ENCODE data around the gene CASP3.
"Not testable (repeated sequence)": the region's sequence is repeated elsewhere in the genome, so short reads cannot be mapped to it uniquely, and the experiment has no call there.

The CASP3 gene

GRCh38 chr4:184628103-184628502, 21.1 kb downstream of the CASP3 start:
- no peak for DNase-seq

- DNase-seq, result not testable (repeated sequence)
Measured at GRCh38 chr4:184625783-184626596, 23.3 kb downstream of the CASP3 start.

- DNase-seq, result no peak
Measured at GRCh38 chr4:184624972-184625554, 24.2 kb downstream of the CASP3 start.

DNA sequence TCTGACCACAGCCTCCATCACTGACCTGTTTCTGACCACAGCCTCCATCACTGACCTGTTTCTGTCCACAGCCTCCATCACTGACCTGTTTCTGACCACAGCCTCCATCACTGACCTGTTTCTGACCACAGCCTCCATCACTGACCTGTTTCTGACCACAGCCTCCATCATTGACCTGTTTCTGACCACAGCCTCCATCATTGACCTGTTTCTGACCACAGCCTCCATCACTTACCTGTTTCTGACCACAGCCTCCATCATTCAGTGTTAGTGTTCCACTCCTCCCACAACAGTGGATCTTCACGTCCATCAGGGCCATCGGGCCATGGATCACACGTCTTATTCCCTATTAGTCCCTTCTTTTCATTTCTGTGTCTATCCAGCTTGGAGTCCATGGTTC, 24.7 kb downstream of the CASP3 start:
- not testable (repeated sequence) for DNase-seq

DNA sequence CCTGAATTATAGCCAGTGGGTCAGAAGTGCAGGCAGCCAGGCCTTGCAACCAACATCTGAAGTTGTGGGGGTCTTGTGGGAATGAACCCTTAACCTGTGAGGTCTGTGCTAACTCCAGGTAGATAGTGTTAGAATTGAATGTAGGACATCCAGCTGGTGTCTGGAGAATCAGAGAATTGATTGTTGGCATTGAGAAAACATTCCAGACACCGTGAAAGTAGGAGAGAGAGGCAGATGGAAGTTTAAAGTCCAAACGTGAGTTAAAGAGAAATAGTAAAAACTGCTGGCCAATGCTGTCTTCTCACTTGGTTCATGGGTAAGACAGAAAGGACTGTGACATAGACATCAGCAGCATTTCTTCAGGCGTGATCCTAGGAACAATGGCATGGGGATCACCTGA, 27.7 kb downstream of the CASP3 start:
- DNase-seq, result no peak

GRCh38 chr4:184620212-184620867, 28.9 kb downstream of the CASP3 start:
- no peak for DNase-seq

DNA sequence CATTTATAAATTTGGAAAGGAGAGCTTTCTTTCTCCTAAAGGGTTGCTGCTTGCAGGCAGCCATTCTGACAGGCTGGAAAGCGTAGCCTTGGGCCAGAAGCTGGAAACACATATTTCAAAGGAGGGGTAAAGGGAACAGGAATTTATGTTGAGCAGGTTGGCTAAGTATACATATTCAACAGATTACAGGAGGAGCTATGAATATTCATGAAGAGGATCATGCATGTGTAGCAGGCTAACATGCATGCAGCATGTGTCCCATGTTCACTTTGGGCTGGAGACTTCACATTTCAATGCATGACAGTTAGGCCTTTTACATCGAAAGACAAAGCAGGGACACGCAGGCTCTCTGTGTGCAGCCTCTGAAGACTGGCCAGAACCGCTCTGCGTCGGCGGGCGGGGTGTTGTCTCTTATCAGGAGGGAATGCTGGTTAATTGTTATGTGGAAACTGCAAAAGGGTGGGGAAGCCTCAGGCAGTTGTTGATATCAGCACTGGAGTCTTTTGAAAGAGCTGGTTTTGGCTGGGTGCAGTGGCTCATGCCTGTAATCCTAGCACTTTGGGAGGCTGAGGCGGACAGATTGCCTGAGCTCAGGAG, 31.5 kb downstream of the CASP3 start:
- DNase-seq, result no peak

DNA sequence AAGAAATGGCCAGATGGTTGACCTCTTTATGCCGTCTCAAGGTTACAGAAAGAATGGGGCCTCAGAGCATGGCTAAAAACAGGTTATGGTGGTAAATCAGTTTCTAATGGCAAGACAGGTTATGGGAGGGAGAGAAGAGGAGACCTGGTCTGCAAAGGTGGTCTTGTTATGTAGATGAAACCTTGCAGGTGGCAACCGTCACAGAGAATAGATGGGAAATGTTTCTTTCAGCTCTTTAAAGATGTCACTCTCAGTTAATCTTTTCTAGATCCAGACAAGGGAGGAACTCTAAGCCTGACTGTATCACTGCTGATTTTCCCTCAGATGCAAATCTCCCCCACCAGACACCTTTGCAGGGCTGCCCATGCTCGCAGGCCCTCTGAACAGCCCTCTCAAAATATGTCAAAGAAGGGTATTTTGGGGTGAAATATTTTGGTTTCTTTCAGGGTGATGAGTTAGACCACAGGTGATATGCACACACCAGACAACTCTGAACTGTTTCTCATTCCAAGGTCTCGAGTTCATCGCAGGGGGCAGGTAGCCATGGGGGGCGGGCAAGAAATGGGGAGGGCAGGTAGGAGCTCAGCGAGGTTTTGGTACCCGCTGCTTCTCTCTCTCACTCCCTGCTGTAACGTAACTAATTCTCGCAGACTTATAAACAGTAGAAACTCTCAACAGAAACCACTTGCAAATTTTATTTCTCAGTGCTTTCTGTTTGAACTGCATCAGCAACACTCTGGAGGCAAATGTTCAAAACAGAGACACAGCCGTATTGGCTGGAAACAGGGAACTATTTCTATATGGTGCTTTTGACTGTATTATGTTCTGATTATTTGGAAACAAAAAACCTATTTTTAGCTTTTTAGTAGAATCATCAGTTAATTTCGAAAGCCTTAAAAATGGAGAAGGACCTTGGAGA, 32.4 kb downstream of the CASP3 start:
- peak in 1 of 2 experiments; percentile 6 for DNase-seq

DNA sequence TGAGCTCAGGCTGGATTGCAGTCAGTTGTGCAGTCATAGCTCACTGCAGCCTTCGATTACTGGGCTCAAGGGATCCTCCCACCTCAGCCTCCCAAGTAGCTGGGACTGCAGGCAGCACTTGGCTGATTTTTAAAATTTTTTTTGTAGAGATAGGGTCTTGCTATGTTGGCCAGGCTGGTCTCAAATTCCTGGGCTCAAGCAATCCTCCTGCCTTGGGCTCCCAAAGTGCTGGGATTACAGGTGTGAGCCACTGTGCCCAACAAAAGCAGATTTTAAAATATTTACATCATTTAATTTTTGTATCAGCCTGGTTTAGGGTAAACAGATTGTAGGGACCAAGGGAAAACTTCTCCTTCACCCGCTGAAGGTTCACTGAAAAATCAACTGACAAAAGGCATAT, 33.1 kb downstream of the CASP3 start:
- DNase-seq, result not testable (repeated sequence)

DNA sequence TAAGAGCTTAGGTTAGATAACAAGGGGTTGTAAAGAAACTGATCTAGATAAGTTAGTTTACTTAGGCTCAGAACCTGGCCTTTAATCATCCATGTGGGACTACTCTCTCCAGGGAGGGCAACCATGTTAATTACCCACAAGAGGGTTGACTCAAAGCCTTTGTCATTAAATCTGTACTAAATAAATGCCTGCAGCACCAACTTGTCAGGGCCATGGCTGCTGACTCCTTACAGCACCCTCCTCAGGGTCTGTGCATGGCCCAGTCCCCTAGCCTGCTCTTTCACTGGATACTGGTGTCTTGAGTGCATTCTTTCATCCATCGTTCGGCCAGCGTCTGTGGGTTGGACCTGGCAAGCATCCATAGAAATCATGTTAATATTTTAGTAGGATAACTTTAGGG, 34.7 kb downstream of the CASP3 start:
- DNase-seq, result no peak

DNA sequence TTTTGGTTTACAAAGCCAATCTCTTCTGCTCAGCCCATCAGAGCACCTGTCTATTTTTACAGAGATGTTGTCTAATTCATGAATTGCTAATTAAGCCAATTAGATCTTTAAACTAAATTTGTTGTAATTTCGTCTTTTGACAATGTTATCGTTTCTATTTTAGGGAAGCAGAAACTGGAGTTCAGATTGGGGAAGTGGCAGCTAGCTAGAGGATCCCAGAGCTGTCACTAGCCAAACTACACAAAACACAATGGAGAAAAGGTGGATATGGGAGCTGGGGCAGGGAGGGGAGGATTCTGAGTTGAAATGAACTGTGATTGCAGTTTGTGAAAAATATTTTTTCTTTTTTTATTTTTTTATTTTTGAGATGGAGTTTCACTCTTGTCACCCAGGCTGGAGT, 35.8 kb downstream of the CASP3 start:
- DNase-seq, result peak in 1 of 2 experiments; percentile 3

GRCh38 chr4:184612074-184612473, 37.2 kb downstream of the CASP3 start:
- no peak for DNase-seq

- DNase-seq, result not testable (repeated sequence)
Measured at GRCh38 chr4:184607429-184607828, 41.8 kb downstream of the CASP3 start.

- not testable (repeated sequence) for DNase-seq
Measured at GRCh38 chr4:184602857-184603256, 46.4 kb downstream of the CASP3 start.

DNA sequence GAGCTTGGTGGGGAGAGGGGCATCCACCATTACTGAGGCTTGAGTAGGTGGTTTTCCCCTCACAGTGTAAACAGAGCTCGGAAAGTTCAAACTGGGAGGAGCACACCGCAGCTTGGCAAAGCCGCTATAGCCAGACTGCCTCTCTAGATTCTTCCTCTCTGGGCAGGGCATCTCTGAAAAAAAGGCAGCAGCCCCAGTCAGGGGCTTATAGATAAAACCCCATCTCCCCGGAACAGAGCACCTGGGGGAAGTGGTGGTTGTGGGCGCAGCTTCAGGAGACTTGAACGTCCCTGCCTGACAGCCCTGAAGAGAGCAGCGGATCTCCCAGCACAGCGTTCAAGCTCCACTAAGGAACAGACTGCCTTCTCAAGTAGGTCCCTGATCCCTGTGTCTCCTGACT, 48.3 kb downstream of the CASP3 start:
- DNase-seq, result not testable (repeated sequence)

- no peak for DNase-seq
Measured at GRCh38 chr4:184599492-184600135, 49.6 kb downstream of the CASP3 start.

GRCh38 chr4:184598753-184599491, 50.3 kb downstream of the CASP3 start:
- no peak for DNase-seq

- no peak for DNase-seq
Measured at GRCh38 chr4:184596617-184597185, 52.5 kb downstream of the CASP3 start.

DNA sequence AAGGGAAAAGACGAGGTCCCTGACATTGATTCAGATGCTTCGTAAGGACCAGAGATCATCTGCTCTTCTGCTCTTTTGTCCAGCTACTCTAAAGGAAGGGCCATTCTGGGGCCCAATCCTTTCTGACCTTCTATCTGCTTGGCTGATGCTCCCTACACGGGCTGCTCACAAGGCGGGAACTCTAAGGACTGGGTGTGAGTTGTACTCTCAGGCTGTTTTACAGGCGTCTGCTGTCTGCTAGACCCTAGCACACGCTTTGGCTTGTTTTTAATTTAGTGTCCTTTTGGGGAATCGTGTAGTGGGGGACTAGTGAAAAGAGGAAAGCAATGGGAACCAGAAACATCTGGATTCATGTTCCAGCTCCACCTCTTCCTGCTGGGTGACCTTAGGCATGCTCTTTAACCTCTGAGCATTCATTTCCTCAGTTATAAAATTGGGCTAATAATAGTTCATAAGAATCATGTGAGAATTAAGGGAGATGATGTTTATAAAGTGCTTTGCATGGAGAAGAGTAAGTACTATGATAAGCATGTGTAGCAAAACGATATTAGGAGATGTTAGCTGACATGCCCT, 53.1 kb downstream of the CASP3 start:
- DNase-seq, result no peak

- no peak for DNase-seq
Measured at GRCh38 chr4:184595430-184595829, 53.8 kb downstream of the CASP3 start.
